IMR-90 (cell line): ENCODE measurements around the gene TYMS.

Experiments
- CEBPB ChIP-seq: IDR thresholded peaks from 2 replicates; pipeline ENCODE4 v1.6.1; 2012; ENCODE audit warnings: low read depth, low read length, improper control_type of control experiment
- ELK1 ChIP-seq: fragments of 150-350 bp; IDR thresholded peaks from 2 replicates; pipeline ENCODE4 v1.6.1; 2016; ENCODE audit warnings: low read depth, mild to moderate bottlenecking, low read length, moderate library complexity, borderline replicate concordance
- MAZ ChIP-seq: IDR thresholded peaks from 2 replicates; pipeline ENCODE4 v1.6.1; 2012; ENCODE audit warnings: low read depth, mild to moderate bottlenecking, low read length, improper control_type of control experiment, moderate library complexity, borderline replicate concordance
- MXI1 ChIP-seq: IDR thresholded peaks from 2 replicates; pipeline ENCODE4 v1.6.1; 2012; ENCODE audit warnings: low read depth, mild to moderate bottlenecking, low read length, moderate library complexity, borderline replicate concordance
- POLR2A ChIP-seq: IDR thresholded peaks from 2 replicates; pipeline ENCODE4 v1.6.1; 2012; ENCODE audit warnings: mild to moderate bottlenecking, low read depth, low read length
- RCOR1 ChIP-seq: IDR thresholded peaks from 2 replicates; pipeline ENCODE4 v1.6.1; 2012; ENCODE audit warnings: mild to moderate bottlenecking, low read length, improper control_type of control experiment; ENCODE audit not compliant: insufficient replicate concordance
- RFX5 ChIP-seq: IDR thresholded peaks from 2 replicates; pipeline ENCODE4 v1.8.0; 2012; ENCODE audit warnings: low read depth, mild to moderate bottlenecking, low read length, moderate library complexity
- TF ChIP-seq, protein P1 (sequence below): conservative IDR thresholded peaks from 2 replicates; pipeline ENCODE4 v1.5.1; 2012; ENCODE audit warnings: mild to moderate bottlenecking, low read depth, low read length, improper control_type of control experiment
- TF ChIP-seq, protein P2 (sequence below): fragments of 150-350 bp; IDR thresholded peaks from 2 replicates; pipeline ENCODE4 v1.6.1; 2017; ENCODE audit warnings: mild to moderate bottlenecking, antibody characterized with exemption, low read length, low read depth

GRCh38 chr18:652131-652530 is 5.3 kb upstream of the TYMS start:
- TF ChIP-seq RFX5 (no peak), MAZ (no peak), MXI1 (no peak), POLR2A (no peak), RCOR1 (no peak), ELK1 (no peak), CEBPB (no peak)
- TF ChIP-seq, protein P1, sequence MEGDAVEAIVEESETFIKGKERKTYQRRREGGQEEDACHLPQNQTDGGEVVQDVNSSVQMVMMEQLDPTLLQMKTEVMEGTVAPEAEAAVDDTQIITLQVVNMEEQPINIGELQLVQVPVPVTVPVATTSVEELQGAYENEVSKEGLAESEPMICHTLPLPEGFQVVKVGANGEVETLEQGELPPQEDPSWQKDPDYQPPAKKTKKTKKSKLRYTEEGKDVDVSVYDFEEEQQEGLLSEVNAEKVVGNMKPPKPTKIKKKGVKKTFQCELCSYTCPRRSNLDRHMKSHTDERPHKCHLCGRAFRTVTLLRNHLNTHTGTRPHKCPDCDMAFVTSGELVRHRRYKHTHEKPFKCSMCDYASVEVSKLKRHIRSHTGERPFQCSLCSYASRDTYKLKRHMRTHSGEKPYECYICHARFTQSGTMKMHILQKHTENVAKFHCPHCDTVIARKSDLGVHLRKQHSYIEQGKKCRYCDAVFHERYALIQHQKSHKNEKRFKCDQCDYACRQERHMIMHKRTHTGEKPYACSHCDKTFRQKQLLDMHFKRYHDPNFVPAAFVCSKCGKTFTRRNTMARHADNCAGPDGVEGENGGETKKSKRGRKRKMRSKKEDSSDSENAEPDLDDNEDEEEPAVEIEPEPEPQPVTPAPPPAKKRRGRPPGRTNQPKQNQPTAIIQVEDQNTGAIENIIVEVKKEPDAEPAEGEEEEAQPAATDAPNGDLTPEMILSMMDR, result no peak
- TF ChIP-seq, protein P2, sequence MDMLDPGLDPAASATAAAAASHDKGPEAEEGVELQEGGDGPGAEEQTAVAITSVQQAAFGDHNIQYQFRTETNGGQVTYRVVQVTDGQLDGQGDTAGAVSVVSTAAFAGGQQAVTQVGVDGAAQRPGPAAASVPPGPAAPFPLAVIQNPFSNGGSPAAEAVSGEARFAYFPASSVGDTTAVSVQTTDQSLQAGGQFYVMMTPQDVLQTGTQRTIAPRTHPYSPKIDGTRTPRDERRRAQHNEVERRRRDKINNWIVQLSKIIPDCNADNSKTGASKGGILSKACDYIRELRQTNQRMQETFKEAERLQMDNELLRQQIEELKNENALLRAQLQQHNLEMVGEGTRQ, result no peak
